Neural progenitor cell (in vitro differentiated cells): Measurements from ENCODE around the gene TKT.

Experiments used
- EZH2 ChIP-seq: fragments of 200-600 bp; sonication (generic); IDR thresholded peaks from 2 replicates; pipeline ENCODE4 v1.6.1; 2017; ENCODE audit warnings: antibody characterized with exemption, mild to moderate bottlenecking, moderate library complexity
- TF ChIP-seq, protein P1 (sequence below): fragments of 200-600 bp; sonication (generic); IDR thresholded peaks from 2 replicates; pipeline ENCODE4 v1.5.1; 2017; ENCODE audit warnings: antibody characterized with exemption, mild to moderate bottlenecking

DNA sequence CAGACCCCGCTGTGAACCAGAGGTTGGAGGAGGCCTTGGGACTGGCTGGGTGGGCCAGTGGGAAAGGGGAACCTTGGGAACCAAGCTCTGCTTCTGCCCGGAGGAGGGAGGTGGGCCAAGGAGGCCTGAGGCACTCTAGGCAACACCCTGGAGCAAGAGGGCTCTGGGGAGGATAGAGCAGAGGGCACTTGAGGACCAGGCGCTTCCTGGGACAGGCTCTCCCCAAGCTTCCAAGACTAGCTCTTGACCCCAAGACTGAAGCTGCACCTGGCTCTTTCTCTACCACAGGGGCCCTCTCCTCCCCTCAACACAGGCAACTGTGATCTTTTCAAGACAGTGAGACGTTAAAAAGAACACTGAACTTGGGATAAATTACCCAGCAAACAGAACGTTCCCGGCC, 20.3 kb downstream of the TKT start:
- TF ChIP-seq, protein P1, sequence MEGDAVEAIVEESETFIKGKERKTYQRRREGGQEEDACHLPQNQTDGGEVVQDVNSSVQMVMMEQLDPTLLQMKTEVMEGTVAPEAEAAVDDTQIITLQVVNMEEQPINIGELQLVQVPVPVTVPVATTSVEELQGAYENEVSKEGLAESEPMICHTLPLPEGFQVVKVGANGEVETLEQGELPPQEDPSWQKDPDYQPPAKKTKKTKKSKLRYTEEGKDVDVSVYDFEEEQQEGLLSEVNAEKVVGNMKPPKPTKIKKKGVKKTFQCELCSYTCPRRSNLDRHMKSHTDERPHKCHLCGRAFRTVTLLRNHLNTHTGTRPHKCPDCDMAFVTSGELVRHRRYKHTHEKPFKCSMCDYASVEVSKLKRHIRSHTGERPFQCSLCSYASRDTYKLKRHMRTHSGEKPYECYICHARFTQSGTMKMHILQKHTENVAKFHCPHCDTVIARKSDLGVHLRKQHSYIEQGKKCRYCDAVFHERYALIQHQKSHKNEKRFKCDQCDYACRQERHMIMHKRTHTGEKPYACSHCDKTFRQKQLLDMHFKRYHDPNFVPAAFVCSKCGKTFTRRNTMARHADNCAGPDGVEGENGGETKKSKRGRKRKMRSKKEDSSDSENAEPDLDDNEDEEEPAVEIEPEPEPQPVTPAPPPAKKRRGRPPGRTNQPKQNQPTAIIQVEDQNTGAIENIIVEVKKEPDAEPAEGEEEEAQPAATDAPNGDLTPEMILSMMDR: no peak
- no peak for TF ChIP-seq EZH2
